ENCODE results near the gene SNX30.

The SNX30 gene

GRCh38 chr9:112848316-112849151 lies 98.0 kb downstream of the SNX30 start:
- no peak overlapping the region for H3K4ac ChIP-seq (ENCODE audit: low read depth, low read length)
- H3K9me3 ChIP-seq (ENCODE audit: insufficient read depth, low read depth, low read length) = no peaks in the 10 kb centered on the region
- no peak overlapping the region for H4K91ac ChIP-seq (ENCODE audit: low read depth, low read length)
- H3K4me1 ChIP-seq (ENCODE audit: control insufficient read depth in 1 of 2, insufficient read depth in 2 of 2, low read length in 2 of 2) = no peaks in the 10 kb centered on the region
- no peak overlapping the region for H2BK5ac ChIP-seq (ENCODE audit: low read depth, low read length, poor library complexity)
- H2BK12ac ChIP-seq (ENCODE audit: low read length) = no peak overlapping the region
- no peak overlapping the region for H3K23ac ChIP-seq (ENCODE audit: low read length)
- H3K9ac ChIP-seq (ENCODE audit: low read length) = no peak overlapping the region
- no peaks in the 10 kb centered on the region for H3K27me3 ChIP-seq (ENCODE audit: insufficient read depth, low read length)
- no peak overlapping the region for H2AK5ac ChIP-seq (ENCODE audit: low read length)
- no peak overlapping the region for H2AFZ ChIP-seq (ENCODE audit: insufficient read depth, low read length, poor library complexity)
- no CpG with 5 or more reads among the region's 13 CpGs for WGBS (ENCODE audit: extremely low coverage, insufficient coverage, insufficient read length)
- H4K8ac ChIP-seq (ENCODE audit: low read depth, low read length) = no peak overlapping the region
- no peak overlapping the region for H3K27ac ChIP-seq (ENCODE audit: low read depth, low read length)
- H3K18ac ChIP-seq (ENCODE audit: low read length) = no peak overlapping the region
- no peak overlapping the region for H3K4me2 ChIP-seq (ENCODE audit: low read length)
- no peak overlapping the region for H4K12ac ChIP-seq (ENCODE audit: low read depth, low read length)
- DNase-seq = no peak
- no peaks in the 10 kb centered on the region for H3K79me2 ChIP-seq (ENCODE audit: control insufficient read depth, insufficient read depth, low read length, poor library complexity)
- H3K36me3 ChIP-seq (ENCODE audit: control insufficient read depth in 1 of 2, insufficient read depth in 2 of 2, low read length in 2 of 2) = peaks cover 2 to 3% of the 10 kb centered on the region in 2 experiments
- no peak overlapping the region for H2BK120ac ChIP-seq (ENCODE audit: insufficient read depth, low read length, poor library complexity)
- H3K4me3 ChIP-seq (ENCODE audit: low read depth, low read length) = no peak overlapping the region
- H3K79me1 ChIP-seq (ENCODE audit: low read length) = no peaks in the 10 kb centered on the region
- H3K14ac ChIP-seq (ENCODE audit: low read length) = no peak overlapping the region

- no CpG with 5 or more reads among the region's 6 CpGs for WGBS (ENCODE audit: extremely low coverage, insufficient coverage, insufficient read length)
- H2AFZ ChIP-seq (ENCODE audit: insufficient read depth, low read length, poor library complexity) = no peak overlapping the region
- H3K27ac ChIP-seq (ENCODE audit: low read depth, low read length) = no peak overlapping the region
- DNase-seq = no peak
- no peaks in the 10 kb centered on the region for H3K27me3 ChIP-seq (ENCODE audit: insufficient read depth, low read length)
- H3K9me3 ChIP-seq (ENCODE audit: insufficient read depth, low read depth, low read length) = no peaks in the 10 kb centered on the region
- H3K4ac ChIP-seq (ENCODE audit: low read depth, low read length) = no peak overlapping the region
- H2AK5ac ChIP-seq (ENCODE audit: low read length) = no peak overlapping the region
- no peak overlapping the region for H3K9ac ChIP-seq (ENCODE audit: low read length)
- H4K8ac ChIP-seq (ENCODE audit: low read depth, low read length) = no peak overlapping the region
- H2BK120ac ChIP-seq (ENCODE audit: insufficient read depth, low read length, poor library complexity) = no peak overlapping the region
- H2BK5ac ChIP-seq (ENCODE audit: low read depth, low read length, poor library complexity) = no peak overlapping the region
- no peak overlapping the region for H4K91ac ChIP-seq (ENCODE audit: low read depth, low read length)
- H4K12ac ChIP-seq (ENCODE audit: low read depth, low read length) = no peak overlapping the region
- H3K4me2 ChIP-seq (ENCODE audit: low read length) = no peak overlapping the region
- peaks cover 6 to 7% of the 10 kb centered on the region in 2 experiments for H3K36me3 ChIP-seq (ENCODE audit: control insufficient read depth in 1 of 2, insufficient read depth in 2 of 2, low read length in 2 of 2)
- no peak overlapping the region for H3K18ac ChIP-seq (ENCODE audit: low read length)
- no peak overlapping the region for H3K14ac ChIP-seq (ENCODE audit: low read length)
- H3K4me3 ChIP-seq (ENCODE audit: low read depth, low read length) = no peak overlapping the region
- no peak overlapping the region for H3K23ac ChIP-seq (ENCODE audit: low read length)
- no peaks in the 10 kb centered on the region for H3K4me1 ChIP-seq (ENCODE audit: control insufficient read depth in 1 of 2, insufficient read depth in 2 of 2, low read length in 2 of 2)
- H2BK12ac ChIP-seq (ENCODE audit: low read length) = no peak overlapping the region
- H3K79me2 ChIP-seq (ENCODE audit: control insufficient read depth, insufficient read depth, low read length, poor library complexity) = no peaks in the 10 kb centered on the region
- no peaks in the 10 kb centered on the region for H3K79me1 ChIP-seq (ENCODE audit: low read length)
These were observed 98.9 kb downstream of the SNX30 start for GRCh38 chr9:112849363-112849922.

- peaks cover 5 to 8% of the 10 kb centered on the region in 2 experiments for H3K36me3 ChIP-seq (ENCODE audit: control insufficient read depth in 1 of 2, insufficient read depth in 2 of 2, low read length in 2 of 2)
- H3K9me3 ChIP-seq (ENCODE audit: insufficient read depth, low read depth, low read length) = no peaks in the 10 kb centered on the region
- no CpG with 5 or more reads among the region's 6 CpGs for WGBS (ENCODE audit: extremely low coverage, insufficient coverage, insufficient read length)
These were observed 100.3 kb downstream of the SNX30 start for GRCh38 chr9:112850840-112851239.

GRCh38 chr9:112852741-112853504 lies 102.4 kb downstream of the SNX30 start:
- no peak overlapping the region for H3K18ac ChIP-seq (ENCODE audit: low read length)
- no peak overlapping the region for H2BK120ac ChIP-seq (ENCODE audit: insufficient read depth, low read length, poor library complexity)
- H3K9me3 ChIP-seq (ENCODE audit: insufficient read depth, low read depth, low read length) = no peaks in the 10 kb centered on the region
- H3K4me1 ChIP-seq (ENCODE audit: control insufficient read depth in 1 of 2, insufficient read depth in 2 of 2, low read length in 2 of 2) = no peaks in the 10 kb centered on the region
- no peak overlapping the region for H3K4me2 ChIP-seq (ENCODE audit: low read length)
- no peak overlapping the region for H3K14ac ChIP-seq (ENCODE audit: low read length)
- no peak overlapping the region for H2BK5ac ChIP-seq (ENCODE audit: low read depth, low read length, poor library complexity)
- H4K8ac ChIP-seq (ENCODE audit: low read depth, low read length) = no peak overlapping the region
- no peak overlapping the region for H4K91ac ChIP-seq (ENCODE audit: low read depth, low read length)
- no peaks in the 10 kb centered on the region for H3K79me2 ChIP-seq (ENCODE audit: control insufficient read depth, insufficient read depth, low read length, poor library complexity)
- peaks cover 5 to 8% of the 10 kb centered on the region in 2 experiments for H3K36me3 ChIP-seq (ENCODE audit: control insufficient read depth in 1 of 2, insufficient read depth in 2 of 2, low read length in 2 of 2)
- WGBS (ENCODE audit: extremely low coverage, insufficient coverage, insufficient read length) = no CpG with 5 or more reads among the region's 13 CpGs
- no peak overlapping the region for H3K23ac ChIP-seq (ENCODE audit: low read length)
- H2BK12ac ChIP-seq (ENCODE audit: low read length) = no peak overlapping the region
- H3K9ac ChIP-seq (ENCODE audit: low read length) = no peak overlapping the region
- no peak overlapping the region for H2AFZ ChIP-seq (ENCODE audit: insufficient read depth, low read length, poor library complexity)
- no peak overlapping the region for H2AK5ac ChIP-seq (ENCODE audit: low read length)
- no peak overlapping the region for H4K12ac ChIP-seq (ENCODE audit: low read depth, low read length)
- no peak overlapping the region for H3K4ac ChIP-seq (ENCODE audit: low read depth, low read length)
- no peaks in the 10 kb centered on the region for H3K79me1 ChIP-seq (ENCODE audit: low read length)
- H3K27ac ChIP-seq (ENCODE audit: low read depth, low read length) = no peak overlapping the region
- no peaks in the 10 kb centered on the region for H3K27me3 ChIP-seq (ENCODE audit: insufficient read depth, low read length)
- DNase-seq = no peak
- no peak overlapping the region for H3K4me3 ChIP-seq (ENCODE audit: low read depth, low read length)

More at GRCh38 chr9:112850840-112851239, 100.3 kb downstream of the SNX30 start:
- H3K14ac ChIP-seq (ENCODE audit: low read length) = no peak overlapping the region
- no peak overlapping the region for H3K18ac ChIP-seq (ENCODE audit: low read length)
- H3K4me2 ChIP-seq (ENCODE audit: low read length) = no peak overlapping the region
- no peak overlapping the region for H3K27ac ChIP-seq (ENCODE audit: low read depth, low read length)
- no peak for DNase-seq
- H2AK5ac ChIP-seq (ENCODE audit: low read length) = no peak overlapping the region
- H3K4me1 ChIP-seq (ENCODE audit: control insufficient read depth in 1 of 2, insufficient read depth in 2 of 2, low read length in 2 of 2) = no peaks in the 10 kb centered on the region
- H3K79me2 ChIP-seq (ENCODE audit: control insufficient read depth, insufficient read depth, low read length, poor library complexity) = no peaks in the 10 kb centered on the region
- no peak overlapping the region for H4K8ac ChIP-seq (ENCODE audit: low read depth, low read length)
- no peak overlapping the region for H2AFZ ChIP-seq (ENCODE audit: insufficient read depth, low read length, poor library complexity)
- H3K79me1 ChIP-seq (ENCODE audit: low read length) = no peaks in the 10 kb centered on the region
- H3K27me3 ChIP-seq (ENCODE audit: insufficient read depth, low read length) = no peaks in the 10 kb centered on the region
- no peak overlapping the region for H2BK5ac ChIP-seq (ENCODE audit: low read depth, low read length, poor library complexity)
- no peak overlapping the region for H3K4me3 ChIP-seq (ENCODE audit: low read depth, low read length)
- H4K91ac ChIP-seq (ENCODE audit: low read depth, low read length) = no peak overlapping the region
- no peak overlapping the region for H3K23ac ChIP-seq (ENCODE audit: low read length)
- H3K4ac ChIP-seq (ENCODE audit: low read depth, low read length) = no peak overlapping the region
- no peak overlapping the region for H4K12ac ChIP-seq (ENCODE audit: low read depth, low read length)
- H2BK120ac ChIP-seq (ENCODE audit: insufficient read depth, low read length, poor library complexity) = no peak overlapping the region
- H2BK12ac ChIP-seq (ENCODE audit: low read length) = no peak overlapping the region
- no peak overlapping the region for H3K9ac ChIP-seq (ENCODE audit: low read length)
